ENCODE measurements around the gene NSL1.
"Not testable (repeated sequence)": the region's sequence is repeated elsewhere in the genome, so short reads cannot be mapped to it uniquely, and the experiment has no call there.

NSL1 gene

GRCh38 chr1:212814537-212815334, 23.2 kb upstream of the NSL1 start:
- H3K27me3 ChIP-seq (ENCODE audit: low read depth): no peaks in the 10 kb centered on the region
- in situ Hi-C loops (cut with MboI; ENCODE audit: low sequenced_read_pairs): no loop called here
- DNase-seq (ENCODE audit: low spot score in 2 of 2): peak in 1 of 2 experiments; percentile 26
- peaks cover 6% of the 10 kb centered on the region for H3K4me1 ChIP-seq
- no peaks in the 10 kb centered on the region for H3K9me3 ChIP-seq
- no peaks in the 10 kb centered on the region for H3K36me3 ChIP-seq (replicated peaks)
- H3K4me3 ChIP-seq: no peak overlapping the region

GRCh38 chr1:212805767-212806166, 14.2 kb upstream of the NSL1 start:
- no peaks in the 10 kb centered on the region for H3K4me1 ChIP-seq
- H3K27me3 ChIP-seq (ENCODE audit: low read depth): no peaks in the 10 kb centered on the region
- in situ Hi-C loops (cut with MboI; ENCODE audit: low sequenced_read_pairs): no loop called here
- no peak for DNase-seq (ENCODE audit: low spot score in 2 of 2)
- H3K4me3 ChIP-seq: no peak overlapping the region
- peaks cover 15% of the 10 kb centered on the region for H3K36me3 ChIP-seq (replicated peaks)
- no peaks in the 10 kb centered on the region for H3K9me3 ChIP-seq

- Histone ChIP-seq H3K36me3 (replicated peaks) (peaks cover 14% of the 10 kb centered on the region), H3K4me1 (peaks cover 2% of the 10 kb centered on the region; the same call in 1 of the 2 replicates), H3K27me3 (ENCODE audit: low read depth) (no peaks in the 10 kb centered on the region), H3K9me3 (no peaks in the 10 kb centered on the region), H3K4me3 (no peak overlapping the region)
- in situ Hi-C loops (cut with MboI; ENCODE audit: low sequenced_read_pairs): no loop called here
- DNase-seq (ENCODE audit: low spot score in 2 of 2): no peak
These were observed 6.1 kb upstream of the NSL1 start for GRCh38 chr1:212797681-212798080.

GRCh38 chr1:212794561-212795014, 3.0 kb upstream of the NSL1 start:
- no peaks in the 10 kb centered on the region for H3K9me3 ChIP-seq
- in situ Hi-C loops (cut with MboI; ENCODE audit: low sequenced_read_pairs): no loop called here
- H3K4me3 ChIP-seq: no peak overlapping the region
- peaks cover 10% of the 10 kb centered on the region for H3K36me3 ChIP-seq (replicated peaks)
- DNase-seq (ENCODE audit: low spot score in 2 of 2): no peak
- H3K27me3 ChIP-seq (ENCODE audit: low read depth): no peaks in the 10 kb centered on the region
- H3K4me1 ChIP-seq: peaks cover 12% of the 10 kb centered on the region; the same call in 1 of the 2 replicates

DNA sequence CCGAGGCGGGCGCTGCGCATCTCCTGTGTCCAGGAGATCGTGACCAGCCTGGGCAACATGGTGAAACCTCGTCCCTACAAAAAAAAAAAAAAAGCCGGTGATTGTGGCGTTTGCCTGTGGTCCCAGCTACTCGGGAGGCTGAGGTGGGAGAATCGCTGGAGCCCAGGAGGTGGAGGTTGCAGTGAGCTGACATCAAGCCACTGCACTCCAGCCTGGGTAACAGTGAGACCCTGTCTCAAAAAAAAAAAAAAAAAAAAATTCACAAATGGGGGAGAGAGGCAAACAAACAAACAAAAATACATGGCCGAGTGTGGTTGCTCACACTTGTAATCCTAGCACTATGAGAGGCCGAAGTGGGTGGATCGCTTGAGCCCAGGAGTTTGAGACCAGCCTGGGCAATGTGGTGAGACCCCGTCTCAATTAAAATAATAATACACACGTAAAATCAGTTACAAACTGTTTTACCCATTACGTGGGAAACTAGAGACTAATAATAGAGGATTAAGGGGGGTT, 875 bp upstream of the NSL1 start:
- in situ Hi-C loops (cut with MboI; ENCODE audit: low sequenced_read_pairs): no loop called here

GRCh38 chr1:212791261-212791675, 309 bp downstream of the NSL1 start:
- peaks cover 14% of the 10 kb centered on the region; the same call in 1 of the 2 replicates for H3K4me1 ChIP-seq
- in situ Hi-C loops (cut with MboI; ENCODE audit: low sequenced_read_pairs): no loop called here
- H3K27me3 ChIP-seq (ENCODE audit: low read depth): no peaks in the 10 kb centered on the region
- peak overlapping the region; percentile 94 for H3K4me3 ChIP-seq
- no peaks in the 10 kb centered on the region for H3K9me3 ChIP-seq
- DNase-seq (ENCODE audit: low spot score in 2 of 2): no peak
- peaks cover 10% of the 10 kb centered on the region for H3K36me3 ChIP-seq (replicated peaks)

More for the DNA sequence above, 875 bp upstream of the NSL1 start:
- Histone ChIP-seq H3K4me3 (peak overlapping the region; percentile 94), H3K9me3 (no peaks in the 10 kb centered on the region), H3K36me3 (replicated peaks) (peaks cover 7% of the 10 kb centered on the region), H3K4me1 (peaks cover 14% of the 10 kb centered on the region; the same call in 1 of the 2 replicates), H3K27me3 (ENCODE audit: low read depth) (no peaks in the 10 kb centered on the region)
- DNase-seq (ENCODE audit: low spot score in 2 of 2): no peak

- no peaks in the 10 kb centered on the region for H3K9me3 ChIP-seq
- no peak overlapping the region for H3K4me3 ChIP-seq
- H3K4me1 ChIP-seq: peaks cover 12% of the 10 kb centered on the region; the same call in 1 of the 2 replicates
- H3K27me3 ChIP-seq (ENCODE audit: low read depth): no peaks in the 10 kb centered on the region
- H3K36me3 ChIP-seq (replicated peaks): peaks cover 43% of the 10 kb centered on the region
- DNase-seq (ENCODE audit: low spot score in 2 of 2): no peak
- in situ Hi-C loops (cut with MboI; ENCODE audit: low sequenced_read_pairs): no loop called here
These were observed 5.7 kb downstream of the NSL1 start for GRCh38 chr1:212785871-212786270.

- H3K36me3 ChIP-seq (replicated peaks): peaks cover 48% of the 10 kb centered on the region
- in situ Hi-C loops (cut with MboI; ENCODE audit: low sequenced_read_pairs): no loop called here
- no peaks in the 10 kb centered on the region for H3K9me3 ChIP-seq
- H3K4me1 ChIP-seq: no peaks in the 10 kb centered on the region
- no peak for DNase-seq (ENCODE audit: low spot score in 2 of 2)
- H3K4me3 ChIP-seq: no peak overlapping the region
- H3K27me3 ChIP-seq (ENCODE audit: low read depth): no peaks in the 10 kb centered on the region
These were observed 7.6 kb downstream of the NSL1 start for GRCh38 chr1:212783976-212784375.

GRCh38 chr1:212782422-212783154, 9.0 kb downstream of the NSL1 start:
- H3K4me1 ChIP-seq: no peaks in the 10 kb centered on the region
- H3K9me3 ChIP-seq: no peaks in the 10 kb centered on the region
- no peak overlapping the region for H3K4me3 ChIP-seq
- H3K27me3 ChIP-seq (ENCODE audit: low read depth): no peaks in the 10 kb centered on the region
- DNase-seq (ENCODE audit: low spot score in 2 of 2): peak in 1 of 2 experiments; percentile 35
- in situ Hi-C loops (cut with MboI; ENCODE audit: low sequenced_read_pairs): no loop called here
- peaks cover 48% of the 10 kb centered on the region for H3K36me3 ChIP-seq (replicated peaks)

DNA sequence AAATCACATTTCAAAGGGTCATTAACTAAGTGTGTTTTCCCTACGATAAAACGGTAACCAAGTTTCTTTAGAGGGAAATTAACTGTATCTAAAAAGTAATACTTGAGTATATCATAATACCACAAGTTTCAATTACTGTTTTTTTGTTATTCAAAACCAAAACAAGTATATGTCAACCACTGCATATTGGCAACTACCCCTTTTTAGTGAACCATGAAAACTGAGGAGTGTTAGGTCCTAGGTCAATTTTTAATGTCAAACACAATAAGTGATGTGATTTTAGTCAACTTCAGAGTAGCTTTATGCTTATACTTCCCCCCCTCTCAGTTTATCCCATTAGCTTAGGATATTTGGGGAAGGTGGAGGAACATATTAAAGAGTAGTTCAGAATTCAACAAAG, 10.4 kb downstream of the NSL1 start:
- no peak for DNase-seq (ENCODE audit: low spot score in 2 of 2)
- Histone ChIP-seq H3K4me1 (no peaks in the 10 kb centered on the region), H3K4me3 (no peak overlapping the region), H3K27me3 (ENCODE audit: low read depth) (no peaks in the 10 kb centered on the region), H3K36me3 (replicated peaks) (peaks cover 41% of the 10 kb centered on the region), H3K9me3 (no peaks in the 10 kb centered on the region)
- in situ Hi-C loops (cut with MboI; ENCODE audit: low sequenced_read_pairs): no loop called here

DNA sequence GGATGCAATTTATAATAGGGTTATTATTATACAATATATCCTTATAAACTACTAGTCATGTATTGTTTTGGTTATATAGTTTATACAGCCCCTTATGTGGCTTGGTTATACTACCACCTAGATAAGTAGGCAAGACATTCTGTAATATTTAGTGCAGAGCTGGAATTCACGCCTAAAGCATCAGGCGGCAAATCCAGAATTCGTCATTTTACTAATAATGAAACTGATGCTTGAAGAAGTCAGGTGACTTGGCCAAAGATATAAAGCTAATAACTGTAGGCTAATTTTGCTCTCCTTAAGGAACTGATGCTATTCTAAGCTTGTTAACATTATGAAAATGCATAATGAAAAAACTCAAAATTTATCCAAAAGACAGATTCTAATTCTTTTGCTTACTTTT, 10.8 kb downstream of the NSL1 start:
- no peak for DNase-seq (ENCODE audit: low spot score in 2 of 2)
- Histone ChIP-seq H3K4me3 (no peak overlapping the region), H3K9me3 (no peaks in the 10 kb centered on the region), H3K27me3 (ENCODE audit: low read depth) (no peaks in the 10 kb centered on the region), H3K4me1 (no peaks in the 10 kb centered on the region), H3K36me3 (replicated peaks) (peaks cover 41% of the 10 kb centered on the region)
- in situ Hi-C loops (cut with MboI; ENCODE audit: low sequenced_read_pairs): no loop called here

DNA sequence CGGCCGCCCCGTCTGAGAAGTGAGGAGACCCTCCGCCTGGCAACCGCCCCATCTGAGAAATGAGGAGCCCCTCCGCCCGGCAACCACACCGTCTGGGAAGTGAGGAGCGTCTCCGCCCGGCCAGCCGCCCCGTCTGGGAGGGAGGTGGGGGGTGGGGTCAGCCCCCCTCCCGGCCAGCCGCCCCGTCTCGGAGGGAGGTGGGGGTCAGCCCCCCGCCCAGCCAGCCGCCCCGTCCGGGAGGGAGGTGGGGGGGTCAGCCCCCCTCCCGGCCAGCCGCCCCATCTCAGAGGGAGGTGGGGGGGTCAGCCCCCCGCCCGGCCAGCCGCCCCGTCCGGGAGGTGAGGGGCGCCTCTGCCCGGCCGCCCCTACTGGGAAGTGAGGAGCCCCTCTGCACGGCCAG, 12.5 kb downstream of the NSL1 start:
- peaks cover 39% of the 10 kb centered on the region for H3K36me3 ChIP-seq (replicated peaks)
- in situ Hi-C loops (cut with MboI; ENCODE audit: low sequenced_read_pairs); H3K4me1 ChIP-seq; H3K4me3 ChIP-seq; H3K27me3 ChIP-seq (ENCODE audit: low read depth); H3K9me3 ChIP-seq; DNase-seq (ENCODE audit: low spot score in 2 of 2): not testable (repeated sequence)

DNA sequence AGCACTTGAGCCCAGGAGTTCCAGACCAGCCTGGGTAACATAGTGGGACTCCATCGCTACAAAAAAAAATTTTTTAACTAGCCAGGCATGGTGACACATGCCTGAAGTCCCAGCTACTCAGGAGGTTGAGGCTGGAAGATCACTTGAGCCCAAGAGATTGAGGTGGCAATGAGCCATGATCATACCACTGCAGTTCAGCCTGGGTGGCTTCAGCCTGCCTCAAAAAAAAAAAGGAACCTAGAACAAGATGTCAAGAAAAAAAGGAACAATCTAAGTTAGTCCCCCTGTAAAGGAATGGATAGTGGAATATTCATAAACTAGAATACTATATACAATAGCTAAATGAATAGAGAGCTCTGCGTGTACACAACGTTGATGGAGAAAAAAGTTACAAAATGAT, 14.4 kb downstream of the NSL1 start:
- in situ Hi-C loops (cut with MboI; ENCODE audit: low sequenced_read_pairs): no loop called here
- H3K9me3 ChIP-seq: peaks cover 4% of the 10 kb centered on the region
- peaks cover 25% of the 10 kb centered on the region for H3K36me3 ChIP-seq (replicated peaks)
- H3K27me3 ChIP-seq (ENCODE audit: low read depth): no peaks in the 10 kb centered on the region
- DNase-seq (ENCODE audit: low spot score in 2 of 2): no peak
- no peak overlapping the region for H3K4me3 ChIP-seq
- peaks cover 6% of the 10 kb centered on the region for H3K4me1 ChIP-seq

DNA sequence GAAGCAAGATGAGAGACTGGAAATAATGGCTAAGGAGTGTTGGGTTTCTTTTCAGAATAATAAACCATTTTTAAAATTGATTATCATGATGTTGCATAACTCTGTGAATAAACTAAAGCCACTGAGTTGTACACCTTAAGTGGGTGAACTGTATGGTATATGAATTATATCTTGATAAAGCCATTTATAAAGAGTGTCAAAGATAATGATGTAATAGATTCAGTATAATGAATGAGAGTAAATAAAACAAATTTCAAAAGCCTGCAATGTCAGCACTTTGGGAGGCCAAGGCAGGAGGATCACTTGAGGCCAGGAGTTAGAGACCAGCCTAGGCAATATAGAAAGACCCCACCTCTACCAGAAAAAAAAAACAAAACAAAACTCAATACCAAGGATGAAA, 16.3 kb downstream of the NSL1 start:
- Histone ChIP-seq H3K4me1 (peaks cover 6% of the 10 kb centered on the region), H3K36me3 (replicated peaks) (peaks cover 11% of the 10 kb centered on the region; the same call in 1 of the 2 replicates), H3K27me3 (ENCODE audit: low read depth) (no peaks in the 10 kb centered on the region), H3K4me3 (no peak overlapping the region), H3K9me3 (peaks cover 7% of the 10 kb centered on the region)
- no peak for DNase-seq (ENCODE audit: low spot score in 2 of 2)
- in situ Hi-C loops (cut with MboI; ENCODE audit: low sequenced_read_pairs): no loop called here

Data from HAP-1 (cell line).